ENCODE measurements around the gene UNKL.

UNKL gene

DNA sequence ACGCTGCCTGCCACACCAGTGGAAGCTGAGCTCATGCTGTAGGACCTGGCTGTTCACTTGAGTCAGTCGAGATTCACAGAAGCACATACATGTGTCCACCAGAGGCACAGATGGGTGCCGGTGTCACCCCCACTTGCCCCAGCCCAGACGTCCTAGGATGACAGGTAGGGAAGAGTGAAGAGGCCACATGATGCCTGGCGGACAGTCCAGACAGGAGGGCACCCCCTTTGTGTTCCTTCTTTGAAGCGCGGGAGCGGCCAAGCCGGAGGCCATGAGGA lies 96.3 kb downstream of the UNKL start:
- no peak for DNase-seq

- DNase-seq: no peak
Measured at GRCh38 chr16:1317479-1318267, 96.8 kb downstream of the UNKL start.

DNA sequence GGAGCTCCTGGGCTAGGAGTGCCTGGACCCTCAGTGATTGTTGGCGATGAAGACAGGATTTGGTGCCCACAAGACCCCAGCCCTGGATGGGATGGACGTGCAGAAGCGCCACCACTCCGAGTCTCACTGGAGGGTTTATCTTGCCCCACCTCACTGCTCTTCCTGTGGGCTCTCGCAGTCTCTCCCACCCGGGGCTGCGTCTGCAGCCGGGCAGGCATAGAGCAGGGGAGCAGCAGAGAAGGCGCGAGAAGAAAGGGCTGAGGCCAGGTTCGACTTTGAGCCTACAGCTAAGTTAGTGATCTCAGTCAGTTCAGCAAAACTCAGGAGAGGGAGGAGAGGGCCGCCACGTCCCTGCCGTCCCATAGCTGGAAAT lies 98.5 kb downstream of the UNKL start:
- no peak for DNase-seq

- DNase-seq: no peak
Measured at GRCh38 chr16:1315081-1316032, 99.1 kb downstream of the UNKL start.

- DNase-seq: no peak
Measured at GRCh38 chr16:1314399-1315068, 100.0 kb downstream of the UNKL start.

GRCh38 chr16:1313721-1314369 lies 100.7 kb downstream of the UNKL start:
- no peak for DNase-seq

Measured in COR-L47 (cell line).